Adrenal gland (tissue), 12 donors: ENCODE results near the gene CD59. TPM values are rescaled to one million over a fixed set of nuclear protein-coding genes. Genes with fewer than 3 reads are reported as not detected.

Experiments used
- DNase-seq, 7 donors: peaks; one replicate each; pipeline ENCODE4 v3.0.0-alpha.2; 2019 to 2020
- H3K27ac ChIP-seq, 5 donors: fragments of 200-600 bp; sonication (generic) in 4 of 5; 1 replicate in 3 of 5; 2 replicates in 2 of 5; pipeline versions ENCODE4 v1.5.1 to v1.8.0; 2016 to 2020; ENCODE audit warnings: mild to moderate bottlenecking in 1 of 5
- H3K27me3 ChIP-seq: fragments of 200-600 bp; 2 replicates; pipeline ENCODE4 v1.8.0; 2021
- H3K36me3 ChIP-seq, 2 donors: fragments of 200-600 bp; replicated peaks in 1 of 2; 1 replicate in 1 of 2; 2 replicates in 1 of 2; pipeline versions ENCODE4 v1.5.1 to v1.8.0; 2018 to 2022
- H3K4me1 ChIP-seq, 2 donors: fragments of 200-600 bp; replicated peaks in 1 of 2; 1 replicate in 1 of 2; 2 replicates in 1 of 2; pipeline versions ENCODE4 v1.5.1 to v1.8.0; 2018 to 2021
- H3K4me3 ChIP-seq, 4 donors: fragments of 200-600 bp; sonication (generic) in 3 of 4; one replicate each; pipeline ENCODE4 v1.5.1; 2016 to 2018
- H3K9me3 ChIP-seq, 3 donors: fragments of 200-600 bp; sonication (generic) in 1 of 3; replicated peaks in 1 of 3; 1 replicate in 2 of 3; 2 replicates in 1 of 3; pipeline versions ENCODE4 v1.5.1 to v1.8.0; 2016 to 2021
- POLR2A ChIP-seq, 2 donors: fragments of 450-650 bp; IDR thresholded peaks; one replicate each; pipeline ENCODE4 v1.6.1; 2017; ENCODE audit warnings: antibody characterized with exemption in 2 of 2, mild to moderate bottlenecking in 2 of 2, moderate library complexity in 1 of 2
- WGBS, 4 donors: extraction: QIAGEN DNeasy Blood & Tissue Kit in 2 of 4; methylation state at CpG; one replicate each; pipeline versions ENCODE4 v1.1.5 to v1.1.7; 2013 to 2017; 5-methylcytosine and 5-hydroxymethylcytosine counted together
- intact Hi-C, 2 donors: fragments of 100-400 bp; cut with DNase I; formaldehyde crosslinking; loops; one replicate each; pipeline versions ENCODE4 v1.14.1 to v1.15.0; 2022 to 2023
- polyA plus RNA-seq, 3 donors: library from polyadenylated mRNA; stranded (reverse); fragments of 200-250 nt in 2 of 3; fragments of 350-450 nt in 1 of 3; fragmentation: Illumina TruSeq in 1 of 3; extraction: RNeasy Lipid Tissue Mini Kit (QIAGEN cat#74804) in 1 of 3; gene quantifications; one replicate each; pipeline ENCODE4 v1.2.3, GENCODE V29; 2013 to 2014
- total RNA-seq, 9 donors: library from RNA; depleted of rRNA in 4 of 9; stranded (reverse); fragments of >200 nt in 4 of 9; fragments of 120-200 nt in 1 of 9; fragmentation: NEBNext Ultra II Directional in 1 of 9; extraction: Animal tissue kit (Norgen Biotek cat#: 25700) in 1 of 9; gene quantifications; one replicate each; pipeline versions ENCODE4 v1.1.0 to v1.2.4, GENCODE V29; 2013 to 2023
- TF ChIP-seq, protein P1 (sequence below), 6 experiments: fragments of 450-650 bp in 4 of 6; fragments of 200-600 bp in 2 of 6; sonication (generic) in 1 of 6; IDR thresholded peaks; 1 replicate in 5 of 6; 2 replicates in 1 of 6; pipeline versions ENCODE4 v1.5.1 to v1.8.0; 2016 to 2021; ENCODE audit warnings: antibody characterized with exemption in 6 of 6, mild to moderate bottlenecking in 2 of 6, moderate library complexity in 1 of 6
- donor health status: healthy with polysubstance abuse.
- donor health status: Bipolar disorder and iron deficiency.
- donor health status: DM: yes; HTN: yes; CAD: no.
- donor health status: DM: no; HTN: no; CAD: no.
- donor health status: DM: no; HTN: no; CAD: no.
- donor health status: DM: yes; HTN: yes; CAD: no.

The CD59 gene
- total and polyA plus RNA-seq, 12 donors = 59.5 to 562 (median 405) TPM

DNA sequence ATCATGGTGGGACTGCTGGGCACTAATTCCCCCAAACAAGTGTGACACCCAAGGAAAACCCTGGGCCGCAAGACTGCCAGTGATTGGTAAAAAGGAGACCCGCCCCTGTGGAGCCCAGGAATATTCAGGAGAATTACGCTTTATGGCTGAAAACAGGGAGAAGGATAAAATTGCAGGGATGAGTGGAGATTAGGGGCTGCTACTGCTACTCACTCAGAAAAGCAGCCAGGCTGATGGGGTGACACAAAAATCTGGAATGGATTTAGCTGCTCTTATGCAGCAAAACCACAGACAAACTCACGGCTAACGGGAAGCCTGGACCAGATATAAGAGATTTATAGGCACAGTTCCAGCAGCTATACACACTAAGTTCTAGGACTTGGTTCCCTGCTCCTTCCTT lies 42.5 kb upstream of the CD59 start:
- H3K27ac ChIP-seq = no peak overlapping the region

GRCh38 chr11:33777906-33778305 lies 41.7 kb upstream of the CD59 start:
- TF ChIP-seq POLR2A (IDR thresholded peaks at IDR 0.05) = no peak
- TF ChIP-seq, protein P1, sequence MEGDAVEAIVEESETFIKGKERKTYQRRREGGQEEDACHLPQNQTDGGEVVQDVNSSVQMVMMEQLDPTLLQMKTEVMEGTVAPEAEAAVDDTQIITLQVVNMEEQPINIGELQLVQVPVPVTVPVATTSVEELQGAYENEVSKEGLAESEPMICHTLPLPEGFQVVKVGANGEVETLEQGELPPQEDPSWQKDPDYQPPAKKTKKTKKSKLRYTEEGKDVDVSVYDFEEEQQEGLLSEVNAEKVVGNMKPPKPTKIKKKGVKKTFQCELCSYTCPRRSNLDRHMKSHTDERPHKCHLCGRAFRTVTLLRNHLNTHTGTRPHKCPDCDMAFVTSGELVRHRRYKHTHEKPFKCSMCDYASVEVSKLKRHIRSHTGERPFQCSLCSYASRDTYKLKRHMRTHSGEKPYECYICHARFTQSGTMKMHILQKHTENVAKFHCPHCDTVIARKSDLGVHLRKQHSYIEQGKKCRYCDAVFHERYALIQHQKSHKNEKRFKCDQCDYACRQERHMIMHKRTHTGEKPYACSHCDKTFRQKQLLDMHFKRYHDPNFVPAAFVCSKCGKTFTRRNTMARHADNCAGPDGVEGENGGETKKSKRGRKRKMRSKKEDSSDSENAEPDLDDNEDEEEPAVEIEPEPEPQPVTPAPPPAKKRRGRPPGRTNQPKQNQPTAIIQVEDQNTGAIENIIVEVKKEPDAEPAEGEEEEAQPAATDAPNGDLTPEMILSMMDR (IDR thresholded peaks at IDR 0.05) = no peak
- intact Hi-C loops = no loop called here
- Histone ChIP-seq H3K27ac (no peak overlapping the region), H3K4me3 (no peak overlapping the region), H3K27me3 (peaks cover 11% of the 10 kb centered on the region), H3K36me3 (no peaks in the 10 kb centered on the region), H3K9me3 (no peaks in the 10 kb centered on the region), H3K4me1 (peaks cover 6 to 16% of the 10 kb centered on the region in 2 donors)
- no peak for DNase-seq
- WGBS, 4 donors = 72 to 81% (median 78%) methylated on average over 9 of the region's 9 CpGs

More for the DNA sequence above, 42.5 kb upstream of the CD59 start:
- H3K36me3 ChIP-seq = no peaks in the 10 kb centered on the region
- peaks cover 14% of the 10 kb centered on the region for H3K27me3 ChIP-seq
- TF ChIP-seq POLR2A (IDR thresholded peaks at IDR 0.05) = no peak
- TF ChIP-seq, protein P1 (IDR thresholded peaks at IDR 0.05) = no peak
- H3K4me1 ChIP-seq = peaks cover 0 to 9% of the 10 kb centered on the region in 2 donors
- 40 to 65% (median 59%) methylated on average over 5 of the region's 5 CpGs for WGBS, 4 donors
- DNase-seq = no peak
- no peak overlapping the region for H3K4me3 ChIP-seq
- H3K9me3 ChIP-seq = no peaks in the 10 kb centered on the region
- intact Hi-C loops = no loop called here

DNA sequence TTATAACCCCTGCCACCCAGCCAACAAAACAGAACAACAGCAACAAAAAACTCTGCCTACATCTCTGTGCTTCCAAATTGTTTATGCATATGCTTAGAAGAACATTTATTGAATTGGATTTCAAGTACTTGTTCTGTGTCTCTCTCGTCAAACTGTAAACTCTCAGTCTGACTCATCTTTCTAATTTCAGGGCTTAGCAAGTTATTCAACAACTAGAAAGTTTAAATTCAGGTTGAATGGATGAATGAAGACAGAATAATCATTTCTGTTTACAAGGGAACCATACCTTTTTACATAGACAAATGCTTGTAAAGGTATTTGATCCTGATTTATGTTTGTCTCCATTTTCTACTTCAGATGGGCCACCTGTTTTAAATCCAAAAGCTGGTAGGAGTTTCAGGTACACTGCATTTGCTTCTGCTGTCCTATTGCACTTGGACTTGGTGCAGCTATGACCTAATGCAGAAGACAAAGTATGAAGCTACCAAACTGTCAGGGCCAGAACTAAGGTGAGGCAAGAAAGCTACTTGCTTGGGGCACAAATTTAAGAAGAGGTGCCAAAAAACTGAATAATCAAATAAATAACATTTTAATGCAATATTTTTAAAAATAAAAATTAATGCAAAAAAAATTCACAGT lies 39.7 kb upstream of the CD59 start:
- Histone ChIP-seq H3K9me3 (no peaks in the 10 kb centered on the region), H3K27me3 (no peaks in the 10 kb centered on the region), H3K27ac (no peak overlapping the region), H3K36me3 (no peaks in the 10 kb centered on the region), H3K4me3 (no peak overlapping the region), H3K4me1 (peaks cover 6 to 30% of the 10 kb centered on the region in 2 donors)
- 39 to 43% (median 43%) methylated on average over 1 of the region's 1 CpG for WGBS, 4 donors
- no peak for DNase-seq
- intact Hi-C loops = no loop called here
- TF ChIP-seq, protein P1 (IDR thresholded peaks at IDR 0.05) = no peak

DNA sequence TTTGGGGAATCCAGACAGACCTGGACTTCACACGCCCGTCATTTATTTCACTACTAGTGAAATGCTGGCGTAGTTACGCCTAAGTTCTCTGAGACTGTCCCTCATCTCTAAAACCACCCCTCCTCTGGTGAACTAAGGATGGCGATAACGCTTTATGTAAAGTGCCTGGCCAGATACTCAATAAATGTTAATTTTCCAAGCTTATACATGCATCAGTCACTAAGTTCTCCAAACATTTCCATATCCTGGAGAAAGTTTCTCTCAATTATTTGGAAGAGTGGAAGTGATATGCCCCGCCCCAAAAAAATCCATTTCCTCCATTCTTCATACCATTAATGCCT lies 39.2 kb upstream of the CD59 start:
- TF ChIP-seq, protein P1 (IDR thresholded peaks at IDR 0.05) = no peak
- TF ChIP-seq POLR2A (IDR thresholded peaks at IDR 0.05) = no peak
- Histone ChIP-seq H3K27ac (no peak overlapping the region), H3K9me3 (no peaks in the 10 kb centered on the region), H3K4me3 (no peak overlapping the region), H3K4me1 (peaks cover 6 to 30% of the 10 kb centered on the region in 2 donors), H3K27me3 (no peaks in the 10 kb centered on the region), H3K36me3 (no peaks in the 10 kb centered on the region)
- 74 to 88% (median 81%) methylated on average over 7 of the region's 7 CpGs for WGBS, 4 donors
- no peak for DNase-seq
- intact Hi-C loops = no loop called here
